Measurements from ENCODE around the gene MAML1.

MAML1 gene

GRCh38 chr5:179819296-179820126, 86.9 kb downstream of the MAML1 start:
- FAIRE-seq: peak; percentile 39
- DNase-seq (ENCODE audit: insufficient read length, low spot score): no peak

- FAIRE-seq: peak; percentile 11
- DNase-seq (ENCODE audit: insufficient read length, low spot score): no peak
Measured at GRCh38 chr5:179820127-179820482, 87.5 kb downstream of the MAML1 start.

DNA sequence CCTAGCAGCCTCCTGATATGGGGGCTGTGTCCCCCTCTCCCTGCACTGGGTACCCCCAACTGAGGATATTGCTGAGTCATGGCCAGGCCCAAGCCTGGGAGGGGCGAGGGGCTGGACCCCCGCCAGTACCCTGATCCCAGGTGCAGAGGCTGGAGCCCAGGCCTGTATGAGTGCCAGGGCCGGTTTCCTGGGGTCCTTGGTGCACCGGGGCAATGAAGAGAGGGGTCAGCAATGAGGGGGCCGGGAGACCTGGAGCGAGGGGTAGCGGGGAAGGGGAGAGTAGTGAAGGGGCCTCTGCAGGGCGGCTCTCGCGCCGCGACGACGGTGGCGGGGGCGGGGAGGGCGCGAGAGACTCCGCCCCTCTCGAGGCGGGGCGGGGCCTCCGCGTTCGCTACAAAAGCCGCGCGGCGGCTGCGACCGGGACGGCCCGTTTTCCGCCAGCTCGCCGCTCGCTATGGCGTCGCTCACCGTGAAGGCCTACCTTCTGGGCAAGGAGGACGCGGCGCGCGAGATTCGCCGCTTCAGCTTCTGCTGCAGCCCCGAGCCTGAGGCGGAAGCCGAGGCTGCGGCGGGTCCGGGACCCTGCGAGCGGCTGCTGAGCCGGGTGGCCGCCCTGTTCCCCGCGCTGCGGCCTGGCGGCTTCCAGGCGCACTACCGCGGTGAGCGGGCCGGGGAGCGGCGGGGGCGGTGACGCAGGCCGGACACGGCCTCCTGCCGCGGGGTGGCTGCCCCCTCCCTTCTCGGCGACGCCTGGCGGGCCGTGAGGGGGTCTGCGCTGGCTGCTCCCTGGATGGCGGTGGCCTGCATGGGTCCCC, 88.1 kb downstream of the MAML1 start, which contains the start of gene SQSTM1:
Gene SQSTM1 (plus strand): TSS at position 423 of the 815 bp plus-strand sequence. CDS start 32 bp downstream, at position 455.
- DNase-seq (ENCODE audit: insufficient read length, low spot score): peak; percentile 67
- peak; percentile 63 for FAIRE-seq

GRCh38 chr5:179821298-179822058, 88.9 kb downstream of the MAML1 start:
- DNase-seq (ENCODE audit: insufficient read length, low spot score) (peak; percentile 88), FAIRE-seq (peak; percentile 96)

- FAIRE-seq: no peak
- DNase-seq (ENCODE audit: insufficient read length, low spot score): no peak
Measured at GRCh38 chr5:179822059-179822432, 89.4 kb downstream of the MAML1 start.

DNA sequence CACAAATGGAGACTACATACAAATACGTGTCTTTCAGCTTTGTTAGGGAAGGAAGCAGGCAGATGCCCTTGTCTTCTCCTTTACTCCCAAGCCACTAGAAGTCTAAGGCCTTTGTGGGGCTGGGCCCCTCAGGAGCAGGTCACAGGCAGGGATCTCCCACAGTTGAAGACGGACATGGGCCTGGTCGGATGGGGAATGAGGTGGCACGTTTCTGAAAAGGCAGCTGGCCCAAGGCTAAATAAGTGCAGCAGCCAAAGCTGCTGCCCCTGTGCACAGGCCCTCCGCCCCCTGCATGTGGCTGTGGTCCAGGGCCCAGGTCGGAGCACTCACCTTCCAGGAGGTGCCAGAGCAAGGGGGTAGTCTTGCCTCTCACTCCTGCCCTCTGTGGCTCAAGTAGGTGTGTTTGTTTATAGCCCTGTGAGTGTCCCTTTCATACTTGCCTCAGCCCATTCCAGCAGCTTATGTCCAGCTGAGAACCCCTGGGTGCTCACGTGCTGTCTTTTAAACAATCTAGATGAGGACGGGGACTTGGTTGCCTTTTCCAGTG, 89.9 kb downstream of the MAML1 start:
- no peak for FAIRE-seq

GRCh38 chr5:179823937-179824744, 91.5 kb downstream of the MAML1 start:
- no peak for FAIRE-seq

More for the DNA sequence above, 89.9 kb downstream of the MAML1 start:
- DNase-seq (ENCODE audit: insufficient read length, low spot score): no peak

DNA sequence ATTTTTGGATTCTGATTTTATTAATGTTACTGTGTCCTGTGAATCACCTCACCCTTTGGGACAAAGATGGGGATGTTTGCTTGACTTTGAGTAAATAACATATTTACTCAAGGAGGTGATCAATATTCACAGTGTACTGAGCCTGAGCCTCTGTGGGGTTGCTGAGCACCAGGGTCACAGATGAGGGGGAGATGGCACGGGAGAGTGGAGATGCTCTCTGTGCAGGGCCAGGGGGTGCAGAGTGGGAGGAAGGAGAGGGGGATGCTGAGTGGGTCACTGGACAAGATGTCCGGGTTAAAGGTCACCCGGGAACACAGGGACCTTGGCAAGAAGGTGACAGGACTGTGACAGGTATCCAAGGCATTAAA, 92.1 kb downstream of the MAML1 start:
- DNase-seq (ENCODE audit: insufficient read length, low spot score) (no peak), FAIRE-seq (no peak)

More at GRCh38 chr5:179823937-179824744, 91.5 kb downstream of the MAML1 start:
- no peak for DNase-seq (ENCODE audit: insufficient read length, low spot score)

GRCh38 chr5:179825655-179826182, 93.1 kb downstream of the MAML1 start:
- no peak for DNase-seq (ENCODE audit: insufficient read length, low spot score)
- no peak for FAIRE-seq

Data from GM19239 (cell line).